GM19025 (cell line): ENCODE data around the gene GRIK2.
A peak's percentile ranks its signal among the peaks of the same experiment; 100 is the strongest.

Experiments
- ATAC-seq: cut with Tn5 transposase; IDR thresholded peaks from one replicate; pipeline ENCODE4 v1.9.1; 2021; ENCODE audit warnings: mild to moderate bottlenecking, low read depth, moderate library complexity; ENCODE audit not compliant: unreplicated experiment

GRIK2 gene

GRCh38 chr6:101531538-101531937 lies 138.0 kb downstream of the GRIK2 start:
- no peak for ATAC-seq

DNA sequence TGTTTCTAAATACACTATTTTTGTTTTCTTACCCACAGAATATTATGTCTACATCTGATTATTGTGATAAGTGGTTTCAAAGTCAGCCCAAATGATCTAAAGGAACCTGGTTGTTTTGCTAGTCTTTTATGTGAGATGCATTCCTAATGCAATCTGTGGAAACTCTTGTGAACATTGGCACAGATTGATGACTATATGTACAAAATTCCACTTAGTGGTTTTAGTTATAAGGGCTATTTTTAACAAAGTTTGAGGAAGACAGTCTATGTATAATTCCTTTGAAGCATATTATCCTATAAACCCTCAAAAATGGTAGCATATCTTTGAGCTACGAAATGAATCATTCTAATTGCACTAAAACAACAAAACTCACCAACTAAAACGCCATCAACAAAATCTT lies 140.9 kb downstream of the GRIK2 start:
- no peak for ATAC-seq

DNA sequence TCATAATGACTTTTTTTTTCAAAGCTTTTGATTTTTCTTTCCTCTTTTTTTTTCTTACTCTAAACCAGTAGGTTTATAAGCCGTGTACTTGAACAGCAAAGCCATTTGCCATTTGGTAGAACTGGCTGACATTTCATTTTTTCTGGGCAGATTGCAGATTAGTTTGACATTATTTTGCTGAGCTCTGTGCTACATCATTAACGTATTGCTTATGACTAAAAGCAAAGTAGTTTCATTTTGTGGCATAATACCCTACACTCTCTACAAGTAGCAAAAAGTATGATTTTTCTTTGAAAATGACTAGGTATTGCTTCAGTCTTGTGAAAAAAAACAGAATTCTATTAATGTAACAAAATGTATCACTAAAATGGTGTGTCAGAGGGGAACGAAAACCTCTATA lies 141.3 kb downstream of the GRIK2 start:
- ATAC-seq: no peak

DNA sequence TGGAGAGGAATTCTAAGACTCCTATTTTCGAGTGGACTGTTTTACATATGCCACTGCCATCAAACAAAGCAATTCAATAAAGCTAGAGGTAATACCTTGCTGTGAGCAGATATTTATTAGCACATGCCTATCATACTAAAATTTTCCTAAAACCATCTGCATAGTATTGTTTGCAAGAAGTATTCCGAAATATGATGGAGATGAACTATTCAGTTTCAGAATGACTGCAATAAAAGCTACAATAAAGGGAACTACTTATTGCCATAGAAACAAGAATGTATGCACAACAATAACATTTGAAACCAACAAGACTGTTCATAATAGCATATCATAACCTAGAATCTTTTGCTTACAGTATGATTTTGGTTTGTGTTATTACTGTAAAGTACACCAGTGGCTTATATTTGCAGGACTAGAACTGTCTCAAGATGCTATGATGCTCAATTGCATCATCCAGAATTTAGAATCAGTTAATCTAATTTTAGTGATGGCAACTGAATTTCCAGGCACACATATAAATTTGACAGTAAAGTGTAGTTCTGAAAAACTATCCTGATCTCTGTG lies 144.3 kb downstream of the GRIK2 start:
- no peak for ATAC-seq

- no peak for ATAC-seq
Observed at GRCh38 chr6:101539510-101540245, 146.2 kb downstream of the GRIK2 start.

- no peak for ATAC-seq
Observed at GRCh38 chr6:101541894-101542293, 148.4 kb downstream of the GRIK2 start.

GRCh38 chr6:101543796-101544195 lies 150.3 kb downstream of the GRIK2 start:
- no peak for ATAC-seq

- no peak for ATAC-seq
Observed at GRCh38 chr6:101544286-101544685, 150.8 kb downstream of the GRIK2 start.

GRCh38 chr6:101545191-101545590 lies 151.7 kb downstream of the GRIK2 start:
- no peak for ATAC-seq

DNA sequence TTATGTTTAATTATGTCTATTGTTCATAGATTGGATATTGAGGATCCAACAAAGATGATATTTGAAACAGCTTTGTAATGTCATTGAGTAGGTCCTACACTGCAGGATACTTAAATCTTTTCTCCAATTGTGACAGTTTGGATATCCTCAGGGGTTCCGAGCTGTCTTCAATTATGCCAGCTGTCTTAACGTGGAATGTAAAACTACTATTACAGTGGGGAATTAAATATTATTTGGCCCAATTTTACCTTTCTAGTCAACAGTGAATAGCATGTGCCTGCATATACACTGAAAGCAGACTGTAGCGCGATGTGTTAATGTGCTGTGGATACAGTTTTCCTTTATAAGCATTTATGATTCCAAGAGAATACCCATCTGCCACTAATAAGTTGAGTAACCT lies 156.9 kb downstream of the GRIK2 start:
- ATAC-seq: no peak

DNA sequence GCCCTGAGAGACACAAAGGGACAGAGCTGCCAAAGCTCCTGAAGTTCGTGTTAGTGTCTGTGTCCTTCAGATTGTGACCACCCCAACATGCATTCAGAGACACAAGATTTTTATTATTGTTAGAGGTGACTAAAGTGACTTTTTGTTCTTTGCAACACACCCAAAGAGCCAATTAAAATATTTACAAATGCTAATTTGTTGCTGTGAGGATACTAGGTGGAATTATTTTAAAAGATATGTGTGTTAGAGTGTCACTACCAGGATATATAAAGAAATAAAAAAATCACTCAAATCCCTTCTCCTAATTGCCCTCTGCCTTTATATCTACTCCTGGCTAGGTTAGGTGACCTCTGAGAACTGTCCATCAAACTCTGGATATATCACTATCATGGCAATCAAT lies 160.7 kb downstream of the GRIK2 start:
- no peak for ATAC-seq

- no peak for ATAC-seq
Observed at GRCh38 chr6:101558712-101559111, 165.2 kb downstream of the GRIK2 start.

DNA sequence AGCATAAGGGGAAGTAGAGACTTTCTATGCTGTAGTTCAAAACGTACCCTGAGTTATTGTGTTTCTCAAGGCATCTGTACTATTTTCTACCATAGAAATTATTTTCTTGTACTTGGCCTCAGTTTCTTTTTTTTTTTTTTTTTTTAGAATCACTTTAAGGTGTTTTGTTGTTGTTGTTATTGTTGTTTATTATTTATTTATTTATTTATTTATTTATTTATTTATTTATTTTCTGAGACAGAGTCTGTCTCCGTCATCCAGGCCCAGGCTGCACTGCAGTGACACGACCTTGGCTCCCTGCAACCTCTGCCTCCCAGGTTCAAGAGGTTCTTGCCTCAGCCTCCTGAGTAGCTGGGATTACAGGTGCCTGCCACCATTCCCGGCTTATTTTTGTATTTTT lies 179.1 kb downstream of the GRIK2 start:
- no peak for ATAC-seq

DNA sequence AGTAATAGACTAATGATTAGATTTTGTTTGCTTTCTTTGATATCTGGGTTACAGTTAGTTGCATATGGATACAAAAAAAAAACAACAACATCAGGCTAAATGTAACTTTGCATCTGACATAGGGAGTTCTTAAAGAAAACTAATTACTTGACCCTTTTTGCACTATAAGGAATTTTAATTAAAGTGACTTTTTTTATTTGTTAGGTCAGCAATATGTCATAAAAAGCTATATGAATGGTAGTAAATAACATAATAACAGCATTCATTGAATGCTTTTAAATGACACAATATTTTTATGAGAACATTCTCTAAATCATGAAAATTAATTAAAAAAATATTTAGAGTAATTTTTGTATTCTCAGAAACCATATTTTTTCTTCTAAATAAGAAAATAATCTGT lies 183.6 kb downstream of the GRIK2 start:
- ATAC-seq: no peak

DNA sequence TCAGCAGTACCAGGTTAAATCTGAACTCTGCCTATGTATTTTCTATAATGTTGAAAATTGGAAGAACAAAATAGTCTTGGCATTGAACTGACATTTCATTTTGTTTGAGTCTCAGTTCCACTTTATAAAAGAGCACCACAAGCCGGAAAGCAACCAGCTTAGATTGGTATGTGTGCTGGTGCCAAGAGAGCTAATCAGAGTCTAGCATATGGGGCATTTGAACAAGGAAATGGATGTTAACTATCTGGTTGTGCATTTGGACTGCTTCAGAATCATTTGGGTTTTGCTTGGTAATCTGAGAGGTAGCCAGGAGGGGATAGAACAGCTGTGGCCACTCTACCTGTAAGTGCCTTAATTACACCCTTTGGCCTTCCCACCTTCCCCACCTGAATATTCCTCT lies 184.8 kb downstream of the GRIK2 start:
- no peak for ATAC-seq

DNA sequence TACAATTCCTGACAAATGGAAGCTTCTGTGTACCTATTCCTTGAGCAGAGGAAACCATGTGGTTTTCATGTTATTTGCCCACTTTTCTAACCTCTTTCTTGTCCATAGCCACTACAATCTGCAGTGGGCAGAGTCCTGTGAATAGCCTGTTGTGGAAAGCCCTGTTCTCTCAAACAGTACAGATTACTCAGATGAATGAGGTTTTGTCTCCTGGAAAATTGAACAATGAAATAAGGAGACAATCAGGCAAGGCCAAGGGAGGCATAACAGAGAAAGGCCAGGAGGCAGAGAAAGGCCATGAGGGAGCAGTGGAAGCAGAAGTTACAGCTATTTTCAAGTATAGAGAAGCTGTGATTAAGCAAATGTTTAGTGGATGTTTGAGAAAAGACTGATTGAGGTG lies 189.3 kb downstream of the GRIK2 start:
- no peak for ATAC-seq

DNA sequence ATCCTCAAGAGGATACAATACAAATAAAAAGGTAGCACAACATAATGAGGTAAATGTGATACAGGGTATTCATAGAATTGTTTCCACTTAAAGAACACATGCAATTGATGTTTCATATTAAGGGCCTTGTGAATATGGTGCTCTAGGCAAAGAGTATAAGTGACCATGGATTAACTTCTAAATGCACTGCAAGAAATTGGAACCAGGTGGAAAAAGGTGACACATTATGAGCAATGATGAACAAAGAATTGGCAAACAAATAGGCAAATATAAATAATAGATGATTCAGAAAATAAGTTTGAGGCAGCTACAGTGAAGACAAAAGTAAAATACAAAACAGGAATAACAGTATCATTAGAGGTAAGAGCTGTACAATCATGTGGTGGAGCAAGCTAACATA lies 192.0 kb downstream of the GRIK2 start:
- ATAC-seq: no peak

GRCh38 chr6:101588343-101588742 lies 194.8 kb downstream of the GRIK2 start:
- ATAC-seq: no peak

GRCh38 chr6:101595276-101595675 lies 201.8 kb downstream of the GRIK2 start:
- ATAC-seq: no peak

DNA sequence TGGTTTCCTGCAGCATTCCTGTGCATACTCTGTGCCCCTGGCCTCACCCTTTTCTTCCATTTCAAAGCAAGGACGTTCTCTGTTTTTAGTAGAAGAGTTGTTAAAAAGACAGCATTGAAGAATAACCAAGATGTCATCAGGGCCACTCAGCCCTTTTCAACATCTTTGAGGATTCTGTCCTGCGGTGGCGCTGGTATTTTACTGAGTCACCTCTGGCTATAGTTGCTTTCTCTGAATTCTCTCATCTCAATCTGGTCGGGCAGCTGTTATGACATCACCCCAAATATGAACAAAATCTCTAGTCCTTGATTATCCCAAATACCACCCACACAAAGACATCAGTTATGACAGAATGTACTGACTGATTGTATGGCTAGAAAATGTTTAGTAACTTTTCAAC lies 204.2 kb downstream of the GRIK2 start:
- ATAC-seq: no peak

DNA sequence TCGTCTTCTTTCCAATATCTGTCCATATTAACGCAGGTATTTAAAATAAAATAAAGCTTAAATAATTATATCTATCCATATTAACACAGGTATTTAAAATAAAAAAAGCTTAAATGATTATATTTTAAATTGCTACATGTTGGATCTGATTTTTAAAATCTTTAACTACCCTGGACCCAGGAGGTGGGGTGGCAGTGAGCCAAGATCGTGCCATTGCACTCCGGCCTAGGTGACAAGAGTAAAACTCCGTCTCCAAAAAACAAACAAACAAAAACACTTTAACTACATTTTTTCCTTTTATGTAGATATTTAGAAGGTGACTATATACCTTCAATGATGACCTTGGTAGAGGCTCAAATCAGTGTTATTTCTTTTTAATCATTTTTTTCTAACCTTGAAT lies 211.9 kb downstream of the GRIK2 start:
- no peak for ATAC-seq

DNA sequence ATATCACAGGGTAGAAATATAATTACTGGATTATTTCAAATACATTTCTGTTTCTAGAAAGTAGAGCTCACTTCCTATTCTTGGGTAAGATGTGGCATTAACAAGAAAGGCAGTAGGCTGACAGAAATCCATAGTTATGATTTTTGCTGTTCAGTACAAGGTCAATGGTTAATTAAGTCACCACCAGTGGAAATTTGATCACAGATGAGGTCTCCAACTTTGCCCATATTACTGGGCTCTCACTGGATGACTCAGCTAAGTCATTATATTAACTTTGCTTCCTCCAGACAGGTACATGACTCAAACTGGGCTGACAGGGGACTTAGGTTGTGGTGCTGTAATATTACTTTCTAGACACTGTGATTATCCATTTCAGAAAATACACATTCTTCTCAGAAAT lies 212.4 kb downstream of the GRIK2 start:
- peak; percentile 70 for ATAC-seq
